ENCODE measurements around the gene RHOF.

RHOF gene, protein sequence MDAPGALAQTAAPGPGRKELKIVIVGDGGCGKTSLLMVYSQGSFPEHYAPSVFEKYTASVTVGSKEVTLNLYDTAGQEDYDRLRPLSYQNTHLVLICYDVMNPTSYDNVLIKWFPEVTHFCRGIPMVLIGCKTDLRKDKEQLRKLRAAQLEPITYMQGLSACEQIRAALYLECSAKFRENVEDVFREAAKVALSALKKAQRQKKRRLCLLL

DNA sequence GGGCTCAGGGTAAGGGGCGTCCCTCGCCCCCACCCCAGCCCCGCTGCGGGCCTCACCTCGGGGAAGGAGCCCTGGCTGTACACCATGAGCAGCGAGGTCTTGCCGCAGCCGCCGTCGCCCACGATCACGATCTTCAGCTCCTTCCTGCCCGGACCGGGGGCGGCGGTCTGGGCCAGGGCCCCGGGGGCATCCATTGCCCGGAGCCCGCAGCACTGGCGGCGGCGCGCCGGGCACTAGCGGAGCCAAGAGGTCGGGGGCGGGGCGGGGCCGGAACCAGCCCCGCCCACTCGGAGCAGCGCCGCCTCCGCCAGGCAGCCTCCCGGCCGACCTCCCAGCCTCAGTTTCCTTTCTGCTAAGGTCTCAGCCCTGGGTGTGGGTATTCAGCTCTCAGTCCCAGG lies at the start of gene RHOF:
Gene RHOF, minus strand, starts transcription at position 249 of the 398 bp plus-strand sequence. Its CDS starts 55 bp downstream, at position 194.
- Histone ChIP-seq H3K79me2 (ENCODE audit: control insufficient read depth, insufficient read depth, low read length, unreplicated experiment) (peaks cover 20% of the 10 kb centered on the region), H3K36me3 (ENCODE audit: insufficient read depth, low read length) (no peaks in the 10 kb centered on the region; the same call in 1 of the 2 replicates), H3K4me1 (ENCODE audit: control insufficient read depth, insufficient read depth, low read length, unreplicated experiment) (peaks cover 21% of the 10 kb centered on the region), H3K27me3 (ENCODE audit: insufficient read depth, low read length) (no peaks in the 10 kb centered on the region), H3K4me3 (ENCODE audit: low read depth, low read length) (peak within 1 kb of the TSS; percentile 87), H2AFZ (ENCODE audit: low read length, unreplicated experiment) (peak within 1 kb of the TSS; percentile 63), H3K27ac (ENCODE audit: low read depth, low read length) (peak within 1 kb of the TSS; percentile 33)

DNA sequence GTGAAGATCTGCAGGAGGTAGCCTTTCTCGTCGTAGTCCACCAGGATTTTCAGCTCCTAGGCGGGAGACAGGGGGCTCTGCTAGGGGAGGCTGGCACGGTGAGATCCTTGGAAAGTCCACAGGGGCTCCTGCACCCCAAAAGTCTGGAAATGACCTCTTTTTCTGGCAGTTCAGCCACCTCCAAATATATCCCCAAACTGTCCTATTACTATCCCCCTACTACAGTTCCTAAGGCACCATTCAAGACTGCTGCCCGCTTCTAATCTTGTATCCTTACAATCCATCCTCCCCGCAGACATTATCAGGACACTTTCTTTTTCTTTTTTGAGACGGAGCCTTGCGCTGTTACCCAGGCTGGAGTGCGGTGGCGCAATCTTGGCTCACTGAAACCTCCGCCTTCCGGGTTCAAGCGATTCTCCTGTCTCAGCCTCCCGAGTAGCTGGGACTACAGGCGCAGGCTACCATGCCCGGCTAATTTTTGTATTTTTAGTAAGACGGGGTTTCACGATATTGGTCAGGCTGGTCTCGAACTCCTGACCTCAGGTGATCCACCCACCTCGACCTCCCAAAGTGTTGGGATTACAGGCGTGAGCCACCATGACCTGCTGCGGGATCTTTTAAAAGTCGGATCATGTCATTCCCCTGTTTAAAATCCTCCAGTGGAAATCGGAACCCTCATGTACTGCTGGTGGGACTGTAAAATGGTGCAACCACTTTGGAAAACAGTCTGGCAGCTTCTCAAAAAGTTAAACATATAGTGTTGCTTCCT lies 46.7 kb upstream of the RHOF start:
- Histone ChIP-seq H3K79me2 (ENCODE audit: control insufficient read depth, insufficient read depth, low read length, unreplicated experiment) (no peaks in the 10 kb centered on the region), H3K27me3 (ENCODE audit: insufficient read depth, low read length) (no peaks in the 10 kb centered on the region), H3K36me3 (ENCODE audit: insufficient read depth, low read length) (no peaks in the 10 kb centered on the region), H3K4me3 (ENCODE audit: low read depth, low read length) (peak overlapping the region; percentile 85), H3K27ac (ENCODE audit: low read depth, low read length) (no peak overlapping the region), H3K4me1 (ENCODE audit: control insufficient read depth, insufficient read depth, low read length, unreplicated experiment) (no peaks in the 10 kb centered on the region), H2AFZ (ENCODE audit: low read length, unreplicated experiment) (peak overlapping the region; percentile 66)

DNA sequence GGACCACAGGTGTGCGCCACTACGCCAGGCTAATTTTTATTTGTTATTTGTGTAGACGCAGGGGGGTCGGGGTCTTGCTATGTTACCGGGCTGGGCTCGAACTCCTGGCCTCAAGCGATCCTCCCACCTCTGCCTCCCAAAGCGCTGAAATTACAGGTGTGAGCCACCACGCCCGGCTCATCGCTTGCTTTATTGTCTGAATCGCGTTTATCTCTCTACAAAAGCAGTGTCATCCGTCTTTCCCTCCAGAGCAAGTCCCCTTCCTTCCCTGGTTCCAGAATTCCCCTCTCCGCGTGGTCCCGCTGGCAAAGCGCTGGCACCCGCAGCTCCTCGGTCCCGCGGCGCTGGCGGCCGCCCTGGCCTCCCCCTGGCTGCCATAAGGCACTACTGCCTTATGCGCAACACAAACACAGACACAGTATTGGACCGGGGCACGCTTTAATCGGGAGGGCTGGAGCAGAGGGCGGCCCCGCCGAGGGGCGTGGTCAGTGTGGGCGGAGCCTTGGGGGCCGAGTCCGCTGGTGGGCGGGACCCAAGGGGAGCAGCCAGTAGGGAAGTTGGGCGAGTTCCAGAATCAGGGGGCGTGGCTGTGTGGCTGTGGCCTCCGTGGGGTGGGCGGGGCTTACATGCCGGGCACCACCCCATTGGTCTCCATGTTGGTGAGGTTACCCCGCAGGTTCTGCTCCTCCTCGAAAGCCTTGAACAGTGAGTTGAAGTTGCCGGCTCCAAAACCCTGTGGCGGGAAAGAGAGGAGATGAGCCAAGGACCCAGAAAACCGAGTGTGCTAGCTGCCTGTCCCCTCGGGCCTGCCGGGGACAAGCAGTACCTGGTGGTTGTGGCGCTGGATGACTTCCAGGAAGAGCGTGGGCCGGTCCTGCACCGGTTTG lies 45.9 kb upstream of the RHOF start:
- Histone ChIP-seq H3K4me3 (ENCODE audit: low read depth, low read length) (peak overlapping the region; percentile 85), H3K4me1 (ENCODE audit: control insufficient read depth, insufficient read depth, low read length, unreplicated experiment) (no peaks in the 10 kb centered on the region), H3K27me3 (ENCODE audit: insufficient read depth, low read length) (no peaks in the 10 kb centered on the region), H3K79me2 (ENCODE audit: control insufficient read depth, insufficient read depth, low read length, unreplicated experiment) (no peaks in the 10 kb centered on the region), H3K27ac (ENCODE audit: low read depth, low read length) (no peak overlapping the region), H2AFZ (ENCODE audit: low read length, unreplicated experiment) (peak overlapping the region; percentile 66), H3K36me3 (ENCODE audit: insufficient read depth, low read length) (no peaks in the 10 kb centered on the region)

DNA sequence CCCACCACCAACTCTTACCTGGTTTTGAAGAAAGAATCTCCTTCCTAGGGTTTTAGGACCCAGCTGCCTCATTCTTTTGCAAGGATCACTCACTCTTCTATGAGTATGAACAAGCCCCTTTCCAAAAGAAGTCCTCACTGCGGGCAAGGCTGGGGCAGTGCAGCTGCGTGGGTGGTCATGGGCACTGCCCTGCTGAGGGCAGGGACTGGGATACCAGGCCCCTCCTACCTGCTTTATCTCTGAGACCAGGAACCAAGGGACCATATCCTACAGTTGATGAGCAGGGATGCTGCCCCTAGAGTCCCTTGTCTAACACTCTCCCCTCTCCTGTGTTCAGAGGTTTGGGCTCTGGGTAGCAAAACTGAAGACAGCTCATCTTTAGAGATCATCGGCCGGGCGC lies 44.6 kb upstream of the RHOF start:
- Histone ChIP-seq H3K4me1 (ENCODE audit: control insufficient read depth, insufficient read depth, low read length, unreplicated experiment) (no peaks in the 10 kb centered on the region), H3K79me2 (ENCODE audit: control insufficient read depth, insufficient read depth, low read length, unreplicated experiment) (no peaks in the 10 kb centered on the region), H2AFZ (ENCODE audit: low read length, unreplicated experiment) (no peak overlapping the region), H3K36me3 (ENCODE audit: insufficient read depth, low read length) (no peaks in the 10 kb centered on the region), H3K27ac (ENCODE audit: low read depth, low read length) (no peak overlapping the region), H3K4me3 (ENCODE audit: low read depth, low read length) (no peak overlapping the region), H3K27me3 (ENCODE audit: insufficient read depth, low read length) (no peaks in the 10 kb centered on the region)

DNA sequence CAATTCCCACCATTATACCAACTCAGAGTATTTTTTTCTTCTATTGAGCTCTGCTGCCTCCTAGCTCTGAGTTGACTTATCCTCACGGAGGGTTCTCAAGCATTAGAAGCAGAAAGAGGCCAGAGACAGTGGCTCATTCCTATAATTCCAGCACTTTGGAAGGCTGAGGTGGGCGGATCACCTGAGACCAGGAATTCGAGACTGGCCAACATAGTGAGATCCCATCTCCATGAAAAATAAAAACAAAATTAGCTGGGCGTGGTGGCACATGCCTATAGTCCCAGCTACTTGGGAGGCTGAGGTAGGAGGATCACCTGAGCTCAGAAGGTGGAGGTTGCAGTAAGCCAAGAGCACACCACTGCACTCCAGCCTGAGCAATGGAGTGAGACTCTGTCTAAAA lies 44.2 kb upstream of the RHOF start:
- Histone ChIP-seq H3K36me3 (ENCODE audit: insufficient read depth, low read length) (no peaks in the 10 kb centered on the region), H3K79me2 (ENCODE audit: control insufficient read depth, insufficient read depth, low read length, unreplicated experiment) (no peaks in the 10 kb centered on the region), H2AFZ (ENCODE audit: low read length, unreplicated experiment) (no peak overlapping the region), H3K27me3 (ENCODE audit: insufficient read depth, low read length) (no peaks in the 10 kb centered on the region), H3K27ac (ENCODE audit: low read depth, low read length) (no peak overlapping the region), H3K4me3 (ENCODE audit: low read depth, low read length) (no peak overlapping the region), H3K4me1 (ENCODE audit: control insufficient read depth, insufficient read depth, low read length, unreplicated experiment) (no peaks in the 10 kb centered on the region)

DNA sequence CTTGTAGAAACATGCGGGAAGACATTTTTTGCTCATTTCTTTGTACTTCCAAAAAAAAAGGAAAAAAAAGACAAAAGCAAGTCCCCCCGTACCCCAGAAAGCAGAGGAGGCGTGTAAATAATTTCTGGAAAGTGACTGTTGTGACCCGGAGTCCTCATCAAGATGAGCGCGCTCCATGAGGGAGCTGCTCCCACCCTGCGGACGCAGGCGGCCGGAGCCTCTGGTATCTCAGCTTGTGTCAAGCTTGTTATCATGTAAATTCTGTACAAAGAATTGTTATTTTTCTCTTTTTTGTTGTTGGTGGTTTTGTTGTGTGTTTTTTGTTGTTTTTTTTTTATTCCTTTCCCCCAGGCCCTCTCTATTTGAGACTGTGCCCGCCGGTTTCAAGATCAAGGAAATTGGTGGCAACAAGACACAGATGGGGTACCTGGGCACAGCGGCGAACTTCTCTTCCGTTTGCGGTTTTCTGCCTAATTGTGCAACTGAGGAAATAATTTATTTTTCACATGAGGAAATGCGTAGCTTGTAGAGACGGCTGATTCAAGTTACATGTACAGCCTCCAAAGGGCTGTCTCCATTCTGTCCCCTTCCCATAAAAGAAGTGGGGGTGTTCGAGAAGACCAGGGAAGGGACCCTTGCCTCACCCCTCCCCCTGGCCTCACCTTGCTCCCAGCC lies 38.2 kb upstream of the RHOF start:
- Histone ChIP-seq H3K4me3 (ENCODE audit: low read depth, low read length) (no peak overlapping the region), H3K79me2 (ENCODE audit: control insufficient read depth, insufficient read depth, low read length, unreplicated experiment) (no peaks in the 10 kb centered on the region), H3K36me3 (ENCODE audit: insufficient read depth, low read length) (peaks cover 16% of the 10 kb centered on the region; the same call in 1 of the 2 replicates), H3K27me3 (ENCODE audit: insufficient read depth, low read length) (no peaks in the 10 kb centered on the region), H3K4me1 (ENCODE audit: control insufficient read depth, insufficient read depth, low read length, unreplicated experiment) (no peaks in the 10 kb centered on the region), H3K27ac (ENCODE audit: low read depth, low read length) (no peak overlapping the region), H2AFZ (ENCODE audit: low read length, unreplicated experiment) (no peak overlapping the region)

DNA sequence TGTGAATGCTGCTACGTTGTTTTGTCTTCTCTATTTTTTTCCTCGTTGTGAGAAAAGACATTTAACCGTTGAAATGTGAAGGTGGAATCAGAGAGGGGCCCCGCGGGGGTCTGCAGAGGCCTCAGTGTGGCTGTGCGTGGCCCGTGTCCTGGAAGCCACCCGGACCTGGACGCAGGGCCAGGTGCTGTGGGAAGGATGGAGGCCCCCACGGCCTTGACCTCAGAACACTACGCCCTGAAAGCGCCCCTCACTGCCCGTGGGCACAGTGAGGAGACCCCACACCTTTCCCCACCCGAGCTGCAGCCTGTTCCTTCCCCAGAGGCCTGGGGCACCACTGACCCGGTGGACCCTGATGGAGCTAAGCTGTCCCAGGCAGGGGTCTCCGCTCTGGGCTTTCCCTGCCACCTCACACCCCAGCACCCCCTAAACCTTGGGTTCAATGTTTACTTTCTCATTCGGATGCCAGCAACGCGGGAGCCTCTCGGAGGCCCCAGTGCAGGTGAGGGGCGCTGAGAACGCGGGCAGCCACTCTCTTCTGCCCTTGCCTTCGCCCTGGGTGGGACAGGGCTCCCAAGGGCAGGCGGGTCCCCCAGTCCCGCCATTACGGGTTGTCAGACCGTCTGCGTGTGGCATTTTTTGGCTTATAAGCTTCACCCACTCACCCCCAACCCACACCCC lies 37.2 kb upstream of the RHOF start:
- no peaks in the 10 kb centered on the region for H3K79me2 ChIP-seq (ENCODE audit: control insufficient read depth, insufficient read depth, low read length, unreplicated experiment)
- no peak overlapping the region for H3K4me3 ChIP-seq (ENCODE audit: low read depth, low read length)
- peaks cover 16% of the 10 kb centered on the region; the same call in 1 of the 2 replicates for H3K36me3 ChIP-seq (ENCODE audit: insufficient read depth, low read length)
- H3K27ac ChIP-seq (ENCODE audit: low read depth, low read length), result no peak overlapping the region
- H3K27me3 ChIP-seq (ENCODE audit: insufficient read depth, low read length), result no peaks in the 10 kb centered on the region
- H2AFZ ChIP-seq (ENCODE audit: low read length, unreplicated experiment), result no peak overlapping the region
- no peaks in the 10 kb centered on the region for H3K4me1 ChIP-seq (ENCODE audit: control insufficient read depth, insufficient read depth, low read length, unreplicated experiment)

DNA sequence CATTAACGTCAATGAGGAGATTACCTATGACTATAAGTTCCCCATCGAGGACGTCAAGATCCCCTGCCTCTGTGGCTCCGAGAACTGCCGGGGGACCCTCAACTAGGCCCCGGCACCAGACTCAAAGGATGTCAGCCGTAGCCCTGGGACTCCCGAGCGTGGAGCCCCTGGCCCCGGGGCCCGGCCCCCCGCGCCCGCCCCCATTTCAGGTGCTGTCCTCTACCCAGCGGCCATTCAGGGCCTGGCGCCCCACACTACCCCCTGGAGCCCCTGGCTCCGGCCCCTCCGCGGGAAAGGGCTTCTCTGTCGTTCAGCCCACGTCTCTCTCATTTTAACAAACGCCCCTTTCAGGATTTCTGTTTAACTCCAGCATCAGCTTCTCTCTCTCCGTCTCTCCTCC lies 36.6 kb upstream of the RHOF start:
- Histone ChIP-seq H3K27me3 (ENCODE audit: insufficient read depth, low read length) (no peaks in the 10 kb centered on the region), H3K4me3 (ENCODE audit: low read depth, low read length) (no peak overlapping the region), H3K4me1 (ENCODE audit: control insufficient read depth, insufficient read depth, low read length, unreplicated experiment) (no peaks in the 10 kb centered on the region), H3K36me3 (ENCODE audit: insufficient read depth, low read length) (peaks cover 16% of the 10 kb centered on the region; the same call in 1 of the 2 replicates), H3K27ac (ENCODE audit: low read depth, low read length) (no peak overlapping the region), H2AFZ (ENCODE audit: low read length, unreplicated experiment) (no peak overlapping the region), H3K79me2 (ENCODE audit: control insufficient read depth, insufficient read depth, low read length, unreplicated experiment) (no peaks in the 10 kb centered on the region)

DNA sequence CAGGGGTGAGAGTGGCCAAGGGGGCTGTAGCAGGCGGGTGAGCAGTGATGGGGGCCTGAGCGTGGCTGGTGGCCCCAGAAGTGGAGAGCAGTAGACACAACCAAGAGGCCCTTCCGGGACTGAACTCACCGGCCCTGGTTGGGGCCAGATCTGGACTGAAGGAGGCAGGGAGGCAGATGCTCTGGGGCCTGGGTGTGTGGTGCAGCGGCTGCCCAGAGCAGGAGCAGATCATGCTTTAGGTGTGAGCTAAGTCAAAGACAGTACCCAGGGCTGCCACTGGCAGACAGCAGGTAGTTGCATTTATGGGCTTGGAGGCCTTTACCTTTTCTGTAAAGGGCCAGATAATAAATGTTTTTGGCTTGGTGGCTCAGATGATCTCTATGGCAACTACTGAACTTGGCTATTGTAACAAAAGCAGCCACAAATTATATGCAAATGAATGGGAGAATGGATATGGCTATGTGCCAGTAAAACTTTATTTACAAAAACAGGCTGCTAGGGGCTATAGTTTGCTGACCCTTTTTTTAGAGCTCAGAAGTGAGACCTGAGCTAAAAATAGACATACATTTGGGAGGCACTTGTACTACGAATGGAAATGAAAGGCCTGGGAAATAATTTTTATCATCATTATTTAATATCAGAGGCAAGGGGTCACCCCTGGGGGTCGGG lies 35.9 kb upstream of the RHOF start:
- H3K4me3 ChIP-seq (ENCODE audit: low read depth, low read length), result no peak overlapping the region
- peaks cover 16% of the 10 kb centered on the region; the same call in 1 of the 2 replicates for H3K36me3 ChIP-seq (ENCODE audit: insufficient read depth, low read length)
- H3K27ac ChIP-seq (ENCODE audit: low read depth, low read length), result no peak overlapping the region
- H3K79me2 ChIP-seq (ENCODE audit: control insufficient read depth, insufficient read depth, low read length, unreplicated experiment), result no peaks in the 10 kb centered on the region
- no peak overlapping the region for H2AFZ ChIP-seq (ENCODE audit: low read length, unreplicated experiment)
- no peaks in the 10 kb centered on the region for H3K27me3 ChIP-seq (ENCODE audit: insufficient read depth, low read length)
- no peaks in the 10 kb centered on the region for H3K4me1 ChIP-seq (ENCODE audit: control insufficient read depth, insufficient read depth, low read length, unreplicated experiment)
